Measurements from ENCODE around the gene TMCO1. TPM values are rescaled to one million over a fixed set of nuclear protein-coding genes. Genes with fewer than 3 reads are reported as not detected.

Gene TMCO1
- total RNA-seq, 1 experiment from 2014 or later = 70.1 TPM

- no peak overlapping the region for H3T11ph ChIP-seq (ENCODE audit: low read length)
- H3K27me3 ChIP-seq (ENCODE audit: insufficient read depth, low read length) = no peaks in the 10 kb centered on the region; the same call in 1 of the 2 replicates
- no peaks in the 10 kb centered on the region for H3K79me1 ChIP-seq (ENCODE audit: insufficient read depth, low read depth, low read length, poor library complexity, severe bottlenecking)
- no peaks in the 10 kb centered on the region for H3K9me3 ChIP-seq (ENCODE audit: control insufficient read depth, low read depth, low read length)
- Mint-ChIP-seq H3K4me1 (no peaks in the 10 kb centered on the region), H3K27ac (0 out of 7 replicates have a peak overlapping the region, but pooled peaks of 1 of the 3 experiments have one; percentile 26), H3K4me3 (no peak overlapping the region), H3K27me3 (ENCODE audit: low read depth) (peaks cover 8% of the 10 kb centered on the region), H3K9me3 (no peaks in the 10 kb centered on the region; a peak in 1 of 5 replicates), H3K36me3 (ENCODE audit: insufficient read depth in 1 of 3, low read depth in 3 of 3) (no peaks in the 10 kb centered on the region)
- no peak overlapping the region for H2BK15ac ChIP-seq (ENCODE audit: low read depth, low read length)
- no peak overlapping the region for H3K4me2 ChIP-seq (ENCODE audit: insufficient read depth, insufficient read length, low read length)
- no peak overlapping the region for H2BK20ac ChIP-seq (ENCODE audit: low read depth, low read length, poor library complexity, severe bottlenecking)
- no peak overlapping the region for H2BK120ac ChIP-seq (ENCODE audit: low read depth, low read length, poor library complexity, severe bottlenecking)
- H4K91ac ChIP-seq (ENCODE audit: insufficient read length, low read depth, low read length) = no peak overlapping the region
- no peak overlapping the region for H3K23ac ChIP-seq (ENCODE audit: insufficient read length, low read depth, low read length)
- H3K9ac ChIP-seq (ENCODE audit: extremely low read depth, insufficient read length, low read length) = no peak overlapping the region
- H2BK5ac ChIP-seq (ENCODE audit: insufficient read length, low read length) = no peak overlapping the region
- no peak overlapping the region for H2BK12ac ChIP-seq (ENCODE audit: insufficient read length, low read depth, low read length)
- no peak for DNase-seq
- no peaks in the 10 kb centered on the region for H4K20me1 ChIP-seq (ENCODE audit: control insufficient read depth, insufficient read depth, insufficient read length)
- no peak overlapping the region for H2AK5ac ChIP-seq (ENCODE audit: insufficient read length, low read length)
- H2AFZ ChIP-seq (ENCODE audit: low read length) = no peak overlapping the region
- H3K18ac ChIP-seq (ENCODE audit: insufficient read length, low read depth, low read length) = no peak overlapping the region
- no peak overlapping the region for H3K4ac ChIP-seq (ENCODE audit: low read depth, low read length)
- no peak overlapping the region for H3K27ac ChIP-seq (ENCODE audit: insufficient read length, low read depth, low read length)
- no peak overlapping the region for H4K8ac ChIP-seq (replicated peaks; ENCODE audit: insufficient read length, low read depth, low read length)
- WGBS (ENCODE audit: extremely low coverage, insufficient read length, low lambda C conversion rate) = no CpG with 5 or more reads among the region's 11 CpGs
- no peaks in the 10 kb centered on the region for H3K4me1 ChIP-seq (ENCODE audit: insufficient read depth, low read length)
- H4K5ac ChIP-seq (ENCODE audit: insufficient read length, low read depth, low read length) = no peak overlapping the region
- H3K14ac ChIP-seq (ENCODE audit: insufficient read depth, low read length) = no peak overlapping the region
- no peak overlapping the region for H3K56ac ChIP-seq (ENCODE audit: insufficient read length, low read depth, low read length)
- no peaks in the 10 kb centered on the region for H3K23me2 ChIP-seq (ENCODE audit: insufficient read length, low read depth, low read length, poor library complexity, severe bottlenecking)
- TF ChIP-seq CTCF (conservative IDR thresholded peaks at IDR 0.05) = no peak
- H3K79me2 ChIP-seq (ENCODE audit: insufficient read depth, low read length) = no peaks in the 10 kb centered on the region
Observed at GRCh38 chr1:165707984-165708706, 60.5 kb downstream of the TMCO1 start.
